Measurements from ENCODE around the gene KHDRBS1. TPM values are rescaled to one million over a fixed set of nuclear protein-coding genes. Genes with fewer than 3 reads are reported as not detected.
A peak's percentile ranks its signal among the peaks of the same experiment; 100 is the strongest.

KHDRBS1 gene
- total RNA-seq, 2 donors from 2014 or later, result 36.6 to 37.1 TPM

DNA sequence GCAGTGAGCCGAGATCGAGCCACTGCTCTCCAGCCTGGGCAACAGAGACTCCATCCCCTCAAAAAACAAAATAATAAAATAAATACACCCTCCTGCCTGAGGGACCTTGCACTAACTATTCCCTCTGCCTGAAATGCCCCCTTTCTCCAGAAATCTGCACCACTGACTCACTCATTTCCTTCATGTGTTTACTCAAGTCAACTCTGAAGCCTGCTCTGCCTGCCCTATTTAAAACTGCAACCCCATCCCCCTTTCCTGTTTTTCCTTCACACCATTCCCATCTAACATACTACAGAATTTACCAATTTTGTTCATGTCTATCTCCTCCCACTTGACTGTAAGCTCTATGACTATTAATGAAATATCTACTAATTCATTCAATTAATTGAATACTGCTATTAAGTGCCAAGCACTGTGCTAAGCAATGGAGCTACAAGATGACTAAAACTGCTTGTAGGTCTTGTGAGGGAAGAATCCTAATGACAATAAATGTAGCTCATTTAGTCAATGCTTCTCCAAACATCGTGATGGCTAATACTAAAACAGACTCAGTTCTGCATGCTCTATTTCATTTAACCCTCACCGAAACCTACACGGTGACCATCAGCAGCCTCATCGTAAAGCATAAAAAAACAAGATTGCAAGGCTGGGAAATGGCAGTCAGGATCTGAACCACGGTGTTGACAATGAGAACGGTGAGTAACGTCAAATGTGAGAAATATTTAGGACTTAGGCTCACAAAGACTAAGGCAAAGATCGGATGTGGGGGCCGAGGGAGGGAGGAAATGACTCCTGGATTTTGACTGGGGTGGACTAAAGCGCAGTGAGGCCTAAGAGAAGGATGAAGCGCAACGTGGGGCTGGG lies 58.3 kb downstream of the KHDRBS1 start:
- H3K27ac ChIP-seq, result peak overlapping the region; percentile 75 to 93 (median 91)
- peaks cover 0 to 2% of the 10 kb centered on the region in 2 donors for H3K36me3 ChIP-seq (replicated peaks in 1 of 2; ENCODE audit: insufficient read depth in 1 of 2, low read depth in 2 of 2)
- 16 to 17% methylated on average over 14 of the region's 14 CpGs for WGBS, 2 donors
- no peaks in the 10 kb centered on the region for H3K27me3 ChIP-seq
- no peaks in the 10 kb centered on the region for H3K9me3 ChIP-seq
- DNase-seq (no peak), ATAC-seq (no peak)
- TF ChIP-seq, protein P1, sequence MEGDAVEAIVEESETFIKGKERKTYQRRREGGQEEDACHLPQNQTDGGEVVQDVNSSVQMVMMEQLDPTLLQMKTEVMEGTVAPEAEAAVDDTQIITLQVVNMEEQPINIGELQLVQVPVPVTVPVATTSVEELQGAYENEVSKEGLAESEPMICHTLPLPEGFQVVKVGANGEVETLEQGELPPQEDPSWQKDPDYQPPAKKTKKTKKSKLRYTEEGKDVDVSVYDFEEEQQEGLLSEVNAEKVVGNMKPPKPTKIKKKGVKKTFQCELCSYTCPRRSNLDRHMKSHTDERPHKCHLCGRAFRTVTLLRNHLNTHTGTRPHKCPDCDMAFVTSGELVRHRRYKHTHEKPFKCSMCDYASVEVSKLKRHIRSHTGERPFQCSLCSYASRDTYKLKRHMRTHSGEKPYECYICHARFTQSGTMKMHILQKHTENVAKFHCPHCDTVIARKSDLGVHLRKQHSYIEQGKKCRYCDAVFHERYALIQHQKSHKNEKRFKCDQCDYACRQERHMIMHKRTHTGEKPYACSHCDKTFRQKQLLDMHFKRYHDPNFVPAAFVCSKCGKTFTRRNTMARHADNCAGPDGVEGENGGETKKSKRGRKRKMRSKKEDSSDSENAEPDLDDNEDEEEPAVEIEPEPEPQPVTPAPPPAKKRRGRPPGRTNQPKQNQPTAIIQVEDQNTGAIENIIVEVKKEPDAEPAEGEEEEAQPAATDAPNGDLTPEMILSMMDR (IDR thresholded peaks at IDR 0.05), result no peak
- TF ChIP-seq POLR2A (IDR thresholded peaks at IDR 0.05), result no peak
- peak overlapping the region; percentile 61 to 77 for H3K4me3 ChIP-seq
- H3K4me1 ChIP-seq, result peaks cover 14% of the 10 kb centered on the region
- intact Hi-C loops (cut with DNase I), result no loop called here

DNA sequence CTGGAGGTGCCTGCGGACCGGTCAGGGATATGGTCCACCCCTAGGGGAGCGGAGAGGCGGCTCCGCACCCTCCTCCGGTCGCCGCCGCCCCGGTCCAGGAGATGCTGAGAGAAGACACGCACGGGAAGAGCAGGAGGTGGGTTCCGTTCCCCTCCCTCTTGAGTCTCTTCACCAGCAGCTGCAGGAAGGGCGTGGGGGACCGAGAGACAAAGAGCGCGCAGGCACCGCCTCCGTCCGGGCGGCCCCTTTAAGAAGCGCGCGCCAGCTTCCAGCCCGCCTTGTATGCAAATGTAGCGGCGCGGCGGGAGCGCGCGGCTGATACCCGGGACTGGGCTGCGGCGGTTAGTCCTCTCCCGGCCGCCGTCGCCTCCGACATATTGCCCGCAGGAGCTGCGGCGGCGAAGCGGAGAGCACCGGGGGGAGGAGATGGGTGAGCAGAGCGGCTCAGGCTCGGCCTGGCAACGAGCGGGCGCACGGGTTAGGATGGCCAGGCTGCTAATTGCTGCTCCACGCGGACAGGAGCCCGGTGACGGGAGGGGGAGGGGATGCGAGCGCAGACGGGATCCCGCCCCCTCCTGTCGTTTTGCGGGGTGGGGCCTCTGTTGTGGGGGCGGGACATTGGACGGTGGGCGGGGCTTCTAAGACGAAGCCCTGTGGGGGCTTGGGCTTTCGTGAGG lies 59.1 kb downstream of the KHDRBS1 start, which contains the start of gene TMEM39B:
Gene TMEM39B (plus strand): TSS at position 318 of the 677 bp plus-strand sequence. CDS start 109 bp downstream, at position 427.
- ATAC-seq (peak; percentile 95), DNase-seq (peak; percentile 93 to 97 (median 95))
- H3K36me3 ChIP-seq (replicated peaks in 1 of 2; ENCODE audit: insufficient read depth in 1 of 2, low read depth in 2 of 2), result peaks cover 0 to 2% of the 10 kb centered on the region in 2 donors
- peak within 1 kb of the TSS; percentile 75 to 93 (median 91) for H3K27ac ChIP-seq
- intact Hi-C loops (cut with DNase I), result no loop called here
- no peaks in the 10 kb centered on the region for H3K9me3 ChIP-seq
- H3K4me3 ChIP-seq, result peak within 1 kb of the TSS; percentile 61 to 77
- H3K27me3 ChIP-seq, result no peaks in the 10 kb centered on the region
- 0% methylated on average over 45 to 58 of the region's 67 CpGs for WGBS, 2 donors
- H3K4me1 ChIP-seq, result peaks cover 14% of the 10 kb centered on the region
- TF ChIP-seq, protein P1 (IDR thresholded peaks at IDR 0.05), result peak in 4 of 7 experiments; percentile 23 to 52 (median 43)
- TF ChIP-seq POLR2A (IDR thresholded peaks at IDR 0.05), result peak; percentile 22 to 74 (median 65)

DNA sequence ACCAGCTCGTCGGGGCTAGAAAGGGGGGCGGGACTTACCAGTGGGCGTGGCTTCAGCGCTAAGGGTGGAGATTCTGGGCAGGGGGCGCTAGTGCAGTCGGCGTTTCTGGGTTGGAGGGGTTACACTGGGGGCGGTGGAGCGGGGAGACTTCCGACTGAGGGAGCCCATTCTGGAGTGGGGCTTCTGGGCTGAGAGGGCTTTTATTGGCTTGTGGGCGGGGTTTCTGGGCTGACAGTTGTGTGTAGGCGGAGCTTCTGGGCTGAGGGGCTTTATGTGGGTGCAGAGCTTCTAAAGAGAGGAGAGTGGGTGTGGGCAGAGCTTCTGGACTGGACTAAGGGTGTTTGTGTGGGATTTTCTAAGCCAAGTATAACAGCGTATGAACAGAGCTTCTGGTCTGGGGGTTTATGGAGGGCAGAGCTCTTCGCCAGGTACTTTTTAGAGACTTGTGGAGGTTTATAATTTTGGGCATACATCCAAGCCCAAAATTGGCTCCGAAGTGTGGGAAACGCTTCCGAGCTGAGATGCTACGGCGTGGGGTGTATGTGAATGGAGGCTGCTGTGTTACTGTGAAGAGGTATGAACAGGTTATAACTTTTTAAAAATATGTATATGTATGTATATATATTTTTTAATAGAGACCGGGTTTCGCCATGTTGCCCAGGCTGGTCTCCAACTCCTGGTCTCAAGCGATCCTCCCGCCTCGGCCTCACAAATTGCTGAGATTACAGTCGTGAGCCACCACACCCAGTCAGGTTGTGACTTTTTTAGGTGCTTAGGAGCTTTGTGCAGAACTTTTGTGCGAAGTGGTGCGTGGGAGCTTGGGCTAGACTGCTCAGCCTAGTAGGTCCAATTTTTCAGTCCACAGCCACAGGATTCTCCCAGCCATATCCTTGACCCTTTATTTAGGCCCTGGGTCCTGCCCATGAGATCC lies 59.9 kb downstream of the KHDRBS1 start:
- DNase-seq, result no peak
- no peaks in the 10 kb centered on the region for H3K9me3 ChIP-seq
- peak; percentile 18 for ATAC-seq
- peaks cover 14% of the 10 kb centered on the region for H3K4me1 ChIP-seq
- peaks cover 0 to 2% of the 10 kb centered on the region in 2 donors for H3K36me3 ChIP-seq (replicated peaks in 1 of 2; ENCODE audit: insufficient read depth in 1 of 2, low read depth in 2 of 2)
- intact Hi-C loops (cut with DNase I), result no loop called here
- TF ChIP-seq, protein P1 (IDR thresholded peaks at IDR 0.05), result peak in 3 of 7 experiments; percentile 9 to 29 (median 16)
- no peak for TF ChIP-seq POLR2A (IDR thresholded peaks at IDR 0.05)
- H3K4me3 ChIP-seq, result peak overlapping the region; percentile 61 to 77
- peak overlapping the region; percentile 75 to 93 (median 91) for H3K27ac ChIP-seq
- no peaks in the 10 kb centered on the region for H3K27me3 ChIP-seq
- WGBS, 2 donors, result 30 to 56% methylated on average over 17 to 26 of the region's 28 CpGs

DNA sequence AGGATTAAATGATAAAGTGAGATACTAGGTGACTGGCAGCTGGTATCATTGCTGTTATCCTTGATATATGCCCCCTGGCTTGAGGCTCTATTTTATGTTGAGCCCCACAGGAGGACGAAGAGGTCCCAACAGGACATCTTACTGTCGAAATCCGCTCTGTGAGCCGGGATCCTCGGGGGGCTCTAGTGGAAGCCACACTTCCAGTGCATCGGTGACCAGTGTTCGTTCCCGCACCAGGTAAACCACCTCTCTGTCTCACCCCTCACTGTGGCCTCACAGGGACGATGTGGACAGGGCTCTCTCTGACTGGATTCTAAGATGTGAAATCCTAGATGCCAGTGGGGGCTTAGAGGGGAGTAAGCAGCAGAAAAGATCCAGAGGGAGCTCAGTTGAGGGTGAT lies 61.2 kb downstream of the KHDRBS1 start:
- TF ChIP-seq POLR2A (IDR thresholded peaks at IDR 0.05), result no peak
- TF ChIP-seq, protein P1 (IDR thresholded peaks at IDR 0.05), result no peak
- intact Hi-C loops (cut with DNase I), result no loop called here
- DNase-seq (no peak), ATAC-seq (no peak)
- Histone ChIP-seq H3K9me3 (no peaks in the 10 kb centered on the region), H3K27ac (no peak overlapping the region), H3K36me3 (replicated peaks in 1 of 2; ENCODE audit: insufficient read depth in 1 of 2, low read depth in 2 of 2) (peaks cover 0 to 2% of the 10 kb centered on the region in 2 donors), H3K4me3 (no peak overlapping the region), H3K27me3 (no peaks in the 10 kb centered on the region), H3K4me1 (peaks cover 14% of the 10 kb centered on the region)
- 87 to 92% methylated on average over 5 to 9 of the region's 9 CpGs for WGBS, 2 donors

All from body of pancreas (tissue), 4 donors.